CD14-positive monocyte (primary cell): ENCODE results near the gene CNTLN. TPM values are rescaled to one million over a fixed set of nuclear protein-coding genes. Genes with fewer than 3 reads are reported as not detected.

Experiments
- DNase-seq, 3 donors: peaks; one replicate each; pipeline ENCODE4 v3.0.0-alpha.2; 2011 to 2022
- H2AFZ ChIP-seq: 2 replicates; pipeline ENCODE4 v1.6.0; 2012; ENCODE audit warnings: mild to moderate bottlenecking, low read depth, low read length, inconsistent platforms; ENCODE audit not compliant: insufficient read depth, poor library complexity, severe bottlenecking
- H3K27ac ChIP-seq, 2 donors: 1 replicate in 1 of 2; 2 replicates in 1 of 2; pipeline ENCODE4 v1.5.1; 2012 to 2013; ENCODE audit warnings: low read length in 2 of 2, control low read depth in 1 of 2, inconsistent platforms in 1 of 2, low read depth in 1 of 2, mild to moderate bottlenecking in 1 of 2
- H3K27me3 ChIP-seq, 2 donors: one replicate each; pipeline versions ENCODE4 v1.6.0 to v1.6.1; 2011 to 2013; ENCODE audit warnings: low read length in 2 of 2; ENCODE audit not compliant: control insufficient read depth in 2 of 2, insufficient read depth in 2 of 2
- H3K36me3 ChIP-seq, 2 donors: replicated peaks in 1 of 2; 1 replicate in 1 of 2; 2 replicates in 1 of 2; pipeline versions ENCODE4 v1.5.1 to v1.6.1; 2012 to 2013; ENCODE audit warnings: low read length in 2 of 2, control low read depth in 1 of 2, inconsistent platforms in 1 of 2, mild to moderate bottlenecking in 1 of 2; ENCODE audit not compliant: insufficient read depth in 2 of 2, control insufficient read depth in 1 of 2
- H3K4me1 ChIP-seq, 2 donors: 1 replicate in 1 of 2; 2 replicates in 1 of 2; pipeline versions ENCODE4 v1.5.1 to v1.6.1; 2012 to 2013; ENCODE audit warnings: low read length in 2 of 2, control low read depth in 1 of 2, inconsistent platforms in 1 of 2, mild to moderate bottlenecking in 1 of 2, moderate library complexity in 1 of 2; ENCODE audit not compliant: insufficient read depth in 2 of 2, control insufficient read depth in 1 of 2
- H3K4me2 ChIP-seq: replicated peaks from 2 replicates; pipeline ENCODE3; 2012; ENCODE audit warnings: low read length, moderate library complexity, mild to moderate bottlenecking; ENCODE audit not compliant: poor library complexity, severe bottlenecking; ENCODE audit errors: extremely low read depth
- H3K4me3 ChIP-seq, 3 experiments: fragments of 200-600 bp in 1 of 3; sonication (generic) in 1 of 3; replicated peaks in 1 of 3; 1 replicate in 2 of 3; 2 replicates in 1 of 3; pipeline ENCODE4 v1.5.1; 2011 to 2013; ENCODE audit warnings: low read length in 3 of 3, mild to moderate bottlenecking in 3 of 3, control low read depth in 2 of 3, low read depth in 2 of 3, inconsistent platforms in 1 of 3, moderate library complexity in 1 of 3
- H3K79me2 ChIP-seq: 2 replicates; pipeline ENCODE4 v1.6.0; 2012; ENCODE audit warnings: mild to moderate bottlenecking, control low read depth, inconsistent platforms, low read length, moderate library complexity; ENCODE audit not compliant: insufficient read depth
- H3K9ac ChIP-seq: 2 replicates; pipeline ENCODE4 v1.6.0; 2017; ENCODE audit warnings: low read length, mild to moderate bottlenecking; ENCODE audit not compliant: insufficient read depth, poor library complexity, severe bottlenecking
- H3K9me3 ChIP-seq, 2 donors: replicated peaks in 1 of 2; 1 replicate in 1 of 2; 2 replicates in 1 of 2; pipeline versions ENCODE4 v1.5.1 to v1.6.1; 2012 to 2013; ENCODE audit warnings: low read length in 2 of 2, control low read depth in 1 of 2; ENCODE audit not compliant: control insufficient read depth in 1 of 2, insufficient read depth in 1 of 2
- H4K20me1 ChIP-seq: 2 replicates; pipeline ENCODE4 v1.6.0; 2012; ENCODE audit warnings: mild to moderate bottlenecking, low read length, control low read depth, moderate library complexity; ENCODE audit not compliant: insufficient read depth
- H3K27ac Mint-ChIP-seq, 7 donors: one replicate each; pipeline ENCODE4 v1.8.0; 2020; ENCODE audit warnings: mild to moderate bottlenecking in 7 of 7, mixed read lengths in 7 of 7, moderate library complexity in 6 of 7, inconsistent platforms in 2 of 7
- H3K27me3 Mint-ChIP-seq, 3 donors: one replicate each; pipeline ENCODE4 v1.8.0; 2021 to 2022; ENCODE audit warnings: low read depth in 3 of 3, mild to moderate bottlenecking in 3 of 3, mixed read lengths in 3 of 3, moderate library complexity in 3 of 3, inconsistent platforms in 1 of 3
- H3K36me3 Mint-ChIP-seq, 2 donors: one replicate each; pipeline ENCODE4 v1.8.0; 2020; ENCODE audit warnings: mixed read lengths in 2 of 2, inconsistent platforms in 1 of 2, mild to moderate bottlenecking in 1 of 2
- H3K4me1 Mint-ChIP-seq: one replicate; pipeline ENCODE4 v1.8.0; 2020; ENCODE audit warnings: mild to moderate bottlenecking, mixed read lengths
- H3K4me3 Mint-ChIP-seq, 2 donors: one replicate each; pipeline ENCODE4 v1.8.0; 2020; ENCODE audit warnings: mild to moderate bottlenecking in 2 of 2, mixed read lengths in 2 of 2, moderate library complexity in 1 of 2
- H3K9me3 Mint-ChIP-seq, 7 donors: one replicate each; pipeline ENCODE4 v1.8.0; 2020 to 2022; ENCODE audit warnings: mixed read lengths in 7 of 7, mild to moderate bottlenecking in 6 of 7, moderate library complexity in 6 of 7, inconsistent platforms in 2 of 7
- intact Hi-C, 2 donors: fragments of 100-400 bp; cut with micrococcal nuclease; formaldehyde crosslinking; loops; one replicate each; pipeline versions ENCODE4 v1.15.0 to v1.15.1; 2023
- polyA plus RNA-seq, 3 donors: library from polyadenylated mRNA; depleted of rRNA in 1 of 3; unstranded in 2 of 3; stranded (reverse) in 1 of 3; fragments of 300-500 nt in 2 of 3; fragments of >200 nt in 1 of 3; fragmentation: Illumina TruSeq in 2 of 3; gene quantifications; 1 replicate in 2 of 3; 2 replicates in 1 of 3; pipeline ENCODE4 v1.2.3, GENCODE V29; 2012 to 2021
- TF ChIP-seq, protein P1 (sequence below): fragments of 200-600 bp; IDR thresholded peaks from one replicate; pipeline ENCODE4 v1.8.0; 2022; ENCODE audit warnings: antibody characterized with exemption, mild to moderate bottlenecking

CNTLN gene
- polyA plus RNA-seq, 3 donors: 2.2 to 5.6 (median 4.0) TPM

DNA sequence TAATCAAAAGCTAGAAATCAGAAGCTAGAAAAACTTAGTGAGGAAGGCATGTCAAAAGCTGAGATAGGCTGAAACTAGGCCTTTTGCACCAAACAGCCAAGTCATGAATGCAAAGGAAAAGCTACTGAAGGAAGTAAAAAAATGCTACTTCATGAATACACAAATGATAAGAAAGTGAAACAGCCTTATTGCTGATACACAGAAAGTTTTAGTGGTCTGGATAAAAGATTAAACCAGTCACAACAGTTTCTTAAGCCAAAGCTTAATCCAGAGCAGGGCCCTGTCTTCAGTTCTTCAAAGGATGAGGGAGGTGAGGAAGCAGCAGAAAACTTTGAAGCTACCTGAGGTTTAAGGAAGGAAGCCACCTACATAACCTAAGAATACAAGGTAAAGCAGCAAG lies 341.6 kb downstream of the CNTLN start:
- Mint-ChIP-seq H3K4me3 (no peak overlapping the region), H3K9me3 (peaks cover 0 to 3% (median 1%) of the 10 kb centered on the region in 7 donors), H3K27me3 (no peaks in the 10 kb centered on the region), H3K4me1 (no peaks in the 10 kb centered on the region), H3K27ac (no peak overlapping the region), H3K36me3 (peaks cover 6 to 11% of the 10 kb centered on the region in 2 donors)
- TF ChIP-seq, protein P1, sequence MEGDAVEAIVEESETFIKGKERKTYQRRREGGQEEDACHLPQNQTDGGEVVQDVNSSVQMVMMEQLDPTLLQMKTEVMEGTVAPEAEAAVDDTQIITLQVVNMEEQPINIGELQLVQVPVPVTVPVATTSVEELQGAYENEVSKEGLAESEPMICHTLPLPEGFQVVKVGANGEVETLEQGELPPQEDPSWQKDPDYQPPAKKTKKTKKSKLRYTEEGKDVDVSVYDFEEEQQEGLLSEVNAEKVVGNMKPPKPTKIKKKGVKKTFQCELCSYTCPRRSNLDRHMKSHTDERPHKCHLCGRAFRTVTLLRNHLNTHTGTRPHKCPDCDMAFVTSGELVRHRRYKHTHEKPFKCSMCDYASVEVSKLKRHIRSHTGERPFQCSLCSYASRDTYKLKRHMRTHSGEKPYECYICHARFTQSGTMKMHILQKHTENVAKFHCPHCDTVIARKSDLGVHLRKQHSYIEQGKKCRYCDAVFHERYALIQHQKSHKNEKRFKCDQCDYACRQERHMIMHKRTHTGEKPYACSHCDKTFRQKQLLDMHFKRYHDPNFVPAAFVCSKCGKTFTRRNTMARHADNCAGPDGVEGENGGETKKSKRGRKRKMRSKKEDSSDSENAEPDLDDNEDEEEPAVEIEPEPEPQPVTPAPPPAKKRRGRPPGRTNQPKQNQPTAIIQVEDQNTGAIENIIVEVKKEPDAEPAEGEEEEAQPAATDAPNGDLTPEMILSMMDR: no peak
- H3K27ac ChIP-seq: no peak overlapping the region
- H3K27me3 ChIP-seq: no peaks in the 10 kb centered on the region
- no peak overlapping the region for H3K4me2 ChIP-seq
- H3K4me3 ChIP-seq: no peak overlapping the region
- H3K9ac ChIP-seq: no peak overlapping the region
- no peak overlapping the region for H2AFZ ChIP-seq
- H3K9me3 ChIP-seq: no peaks in the 10 kb centered on the region
- no peaks in the 10 kb centered on the region for H3K79me2 ChIP-seq
- H4K20me1 ChIP-seq: no peaks in the 10 kb centered on the region
- DNase-seq: no peak
- no peaks in the 10 kb centered on the region for H3K36me3 ChIP-seq
- intact Hi-C loops: no loop called here
- H3K4me1 ChIP-seq: no peaks in the 10 kb centered on the region

DNA sequence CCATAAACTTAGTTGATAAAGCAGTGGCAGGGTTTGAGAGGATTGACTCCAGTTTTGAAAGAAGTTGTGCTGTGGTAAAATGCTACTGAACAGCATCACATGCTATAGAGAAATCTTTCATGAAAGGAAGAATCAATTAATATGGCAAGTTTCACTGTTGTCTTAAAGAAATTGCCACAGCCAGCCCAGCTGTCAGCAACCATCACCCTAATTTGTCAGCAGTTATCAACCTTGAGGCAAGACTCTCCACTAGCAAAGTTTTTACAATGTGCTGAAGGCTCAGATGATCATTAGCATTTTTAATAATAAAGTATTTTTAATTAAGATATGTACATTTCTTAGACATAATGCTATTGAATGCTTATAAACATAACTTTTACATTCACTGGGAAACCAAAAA lies 343.0 kb downstream of the CNTLN start:
- Histone ChIP-seq H2AFZ (no peak overlapping the region), H3K79me2 (no peaks in the 10 kb centered on the region), H3K9me3 (no peaks in the 10 kb centered on the region), H3K27ac (no peak overlapping the region), H3K4me3 (no peak overlapping the region), H3K4me2 (no peak overlapping the region), H3K4me1 (no peaks in the 10 kb centered on the region), H3K27me3 (no peaks in the 10 kb centered on the region), H3K9ac (no peak overlapping the region), H3K36me3 (no peaks in the 10 kb centered on the region), H4K20me1 (no peaks in the 10 kb centered on the region)
- no peak for DNase-seq
- no peaks in the 10 kb centered on the region for H3K4me1 Mint-ChIP-seq
- intact Hi-C loops: no loop called here
- no peak overlapping the region for H3K4me3 Mint-ChIP-seq
- no peaks in the 10 kb centered on the region for H3K27me3 Mint-ChIP-seq
- H3K27ac Mint-ChIP-seq: no peak overlapping the region
- H3K36me3 Mint-ChIP-seq: peaks cover 6 to 8% of the 10 kb centered on the region in 2 donors
- TF ChIP-seq, protein P1: no peak
- H3K9me3 Mint-ChIP-seq: peaks cover 0 to 3% (median 1%) of the 10 kb centered on the region in 7 donors
